ENCODE measurements around the gene RASGRF2. TPM values are rescaled to one million over a fixed set of nuclear protein-coding genes. Genes with fewer than 3 reads are reported as not detected.

The RASGRF2 gene
- total RNA-seq, 1 donor from 2014 or later: 2.9 TPM

- DNase-seq (ENCODE audit: low spot score): no peak
Observed at GRCh38 chr5:81171769-81172168, 211.6 kb downstream of the RASGRF2 start.

- DNase-seq (ENCODE audit: low spot score): peak; percentile 40
Observed at GRCh38 chr5:81172710-81173109, 212.5 kb downstream of the RASGRF2 start.

GRCh38 chr5:81177061-81177460, 216.9 kb downstream of the RASGRF2 start:
- DNase-seq (ENCODE audit: low spot score): no peak

- DNase-seq (ENCODE audit: low spot score): no peak
Observed at GRCh38 chr5:81179959-81180358, 219.8 kb downstream of the RASGRF2 start.

DNA sequence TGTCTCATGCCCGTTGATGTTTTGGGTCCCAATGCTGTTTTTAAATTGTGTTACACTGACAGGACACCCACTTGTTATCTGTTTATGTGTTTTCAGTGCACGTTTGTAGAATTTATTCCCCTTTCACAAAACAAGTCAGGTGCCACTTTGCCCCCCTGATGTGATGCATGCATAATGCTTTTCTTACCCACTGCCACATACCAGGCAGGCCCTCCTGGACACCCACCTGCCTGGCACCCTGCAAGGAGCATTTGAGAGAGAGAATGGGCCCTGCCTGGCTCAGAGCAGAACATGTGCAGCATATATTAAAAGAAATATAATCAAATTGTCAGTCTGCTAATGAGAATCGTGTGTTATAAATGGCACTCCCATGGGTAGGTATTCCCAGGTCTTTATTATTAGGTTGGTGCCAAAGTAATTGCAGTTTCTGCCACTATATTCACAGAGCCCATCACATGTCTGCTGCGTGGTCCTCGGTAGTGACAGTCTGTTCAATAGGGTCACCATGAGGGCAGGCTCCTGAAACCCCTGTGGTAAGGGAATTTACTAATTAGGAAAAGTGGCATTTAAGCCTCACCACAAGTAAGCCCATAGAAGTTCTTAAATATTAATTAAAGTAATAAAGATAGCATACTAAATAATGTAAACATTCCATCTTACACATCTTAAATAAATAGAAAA, 220.8 kb downstream of the RASGRF2 start:
- no peak for DNase-seq (ENCODE audit: low spot score)

GRCh38 chr5:81181576-81182316, 221.6 kb downstream of the RASGRF2 start:
- DNase-seq (ENCODE audit: low spot score): no peak

DNA sequence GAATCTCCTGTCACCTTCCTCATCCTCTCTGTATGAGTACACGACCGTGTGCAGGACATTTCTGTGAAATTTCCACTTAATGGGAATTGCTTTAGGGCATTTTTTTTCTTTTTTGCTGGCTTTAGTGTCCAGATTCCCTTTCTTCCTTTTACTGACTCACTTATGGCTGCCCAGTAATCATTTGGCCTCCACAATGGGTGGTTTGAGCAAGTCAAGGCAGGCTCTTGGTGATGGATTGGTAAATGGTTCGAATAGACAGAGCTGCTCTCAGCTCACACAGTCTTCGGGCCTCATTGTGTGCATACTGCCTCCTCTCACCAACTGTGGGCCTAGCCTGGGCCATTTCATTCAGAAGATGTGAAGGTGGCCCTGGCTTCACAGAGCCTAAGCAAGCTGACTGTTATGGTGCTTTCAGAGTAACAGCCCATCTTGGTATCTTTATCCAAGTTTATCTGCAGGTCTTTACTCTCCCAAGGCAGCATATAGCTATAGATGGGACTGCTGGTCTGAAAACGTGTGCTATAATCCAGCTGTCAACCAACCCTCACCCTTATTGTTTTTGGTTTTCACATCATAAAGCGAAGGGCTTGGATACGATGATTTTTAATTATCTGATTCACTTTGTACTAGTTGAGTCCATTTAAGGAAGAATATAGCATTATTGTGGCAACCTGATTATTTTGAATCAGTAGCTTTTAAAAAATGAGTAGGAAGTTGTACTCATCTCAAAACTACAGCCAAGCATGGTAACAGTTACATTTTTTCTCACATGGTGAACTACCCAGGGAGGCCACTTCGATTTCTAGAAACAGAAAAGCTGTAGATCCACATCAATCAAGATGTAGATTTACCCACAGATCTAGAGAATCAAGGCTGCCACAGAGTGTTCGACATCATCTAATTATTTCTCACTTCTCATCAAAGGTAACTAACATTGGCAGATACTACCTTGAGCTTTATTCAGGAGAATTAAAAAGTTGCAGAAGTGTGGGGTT, 222.5 kb downstream of the RASGRF2 start:
- DNase-seq (ENCODE audit: low spot score): no peak

GRCh38 chr5:81183811-81184748, 223.9 kb downstream of the RASGRF2 start:
- DNase-seq (ENCODE audit: low spot score): peak; percentile 39

- no peak for DNase-seq (ENCODE audit: low spot score)
Observed at GRCh38 chr5:81184749-81185110, 224.6 kb downstream of the RASGRF2 start.

- DNase-seq (ENCODE audit: low spot score): no peak
Observed at GRCh38 chr5:81187885-81188284, 227.7 kb downstream of the RASGRF2 start.

DNA sequence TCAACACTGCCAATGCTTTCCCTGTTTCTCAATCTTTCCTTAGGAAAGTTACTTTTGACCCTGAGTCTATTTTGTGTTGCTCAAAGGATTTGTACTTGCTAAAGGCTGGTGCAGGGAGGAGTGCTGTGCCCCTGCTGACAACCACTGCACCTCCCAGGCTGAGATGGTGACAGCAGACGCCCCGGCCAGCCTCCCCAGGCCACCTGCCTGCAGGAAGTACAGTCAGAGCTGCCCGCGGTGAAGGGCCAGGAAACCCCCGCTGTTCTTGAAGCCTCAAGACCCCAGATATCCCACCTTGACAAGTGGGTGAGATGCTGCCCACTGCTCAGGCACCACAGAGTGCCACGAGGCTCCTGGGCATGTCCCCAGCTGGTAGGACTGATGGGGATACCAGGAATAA, 228.8 kb downstream of the RASGRF2 start:
- no peak for DNase-seq (ENCODE audit: low spot score)

GRCh38 chr5:81189875-81190498, 229.8 kb downstream of the RASGRF2 start:
- DNase-seq (ENCODE audit: low spot score): peak; percentile 13

DNA sequence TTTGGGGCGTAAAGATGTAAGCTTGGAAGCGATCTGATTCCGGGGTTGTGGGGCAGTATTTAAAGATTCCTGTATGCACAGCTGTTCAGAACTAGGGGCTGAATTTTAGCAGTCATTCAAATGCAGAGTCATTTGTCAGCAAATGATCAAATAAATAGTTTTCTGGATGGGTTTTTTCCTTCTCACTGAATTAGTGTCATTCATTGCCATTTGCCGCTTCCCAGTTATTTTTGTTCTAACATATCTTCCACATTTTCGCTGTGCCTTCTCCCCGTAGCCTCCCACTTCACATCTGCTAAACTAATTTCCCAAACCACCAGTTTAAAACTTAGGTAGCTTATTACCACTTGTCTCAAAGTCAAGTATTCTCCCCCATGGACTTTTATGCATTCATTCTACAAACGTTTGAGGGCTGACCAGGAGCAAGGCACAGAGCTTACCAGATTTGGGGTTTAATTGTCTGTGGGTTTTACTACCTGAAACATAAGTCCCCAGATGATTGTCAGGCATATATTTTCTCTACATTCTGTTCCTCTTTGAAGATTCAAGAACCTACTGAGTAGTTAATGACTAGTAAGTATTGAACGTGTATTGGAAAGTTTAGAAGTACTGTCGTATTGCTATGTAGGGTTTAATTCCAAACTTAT, 231.7 kb downstream of the RASGRF2 start:
- no peak for DNase-seq (ENCODE audit: low spot score)

DNA sequence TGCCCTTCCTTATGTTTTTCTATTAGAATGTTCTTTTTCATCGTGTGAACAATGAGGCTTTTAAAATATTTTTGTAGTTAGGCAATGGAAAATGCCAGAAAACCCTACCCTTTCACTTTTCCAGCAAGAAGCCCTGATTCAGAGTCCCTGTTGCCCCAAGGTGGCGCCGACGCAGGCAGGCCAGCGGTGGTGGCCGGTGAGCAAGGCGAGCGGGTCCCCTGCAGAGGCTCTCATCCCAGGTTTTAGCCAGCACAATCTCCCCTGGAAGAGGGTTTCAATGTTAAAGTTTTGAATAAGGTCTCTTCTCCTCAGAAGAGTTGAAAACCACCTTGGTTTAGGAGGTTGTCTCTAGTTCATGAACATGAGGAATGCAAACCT, 232.2 kb downstream of the RASGRF2 start:
- DNase-seq (ENCODE audit: low spot score): no peak

DNA sequence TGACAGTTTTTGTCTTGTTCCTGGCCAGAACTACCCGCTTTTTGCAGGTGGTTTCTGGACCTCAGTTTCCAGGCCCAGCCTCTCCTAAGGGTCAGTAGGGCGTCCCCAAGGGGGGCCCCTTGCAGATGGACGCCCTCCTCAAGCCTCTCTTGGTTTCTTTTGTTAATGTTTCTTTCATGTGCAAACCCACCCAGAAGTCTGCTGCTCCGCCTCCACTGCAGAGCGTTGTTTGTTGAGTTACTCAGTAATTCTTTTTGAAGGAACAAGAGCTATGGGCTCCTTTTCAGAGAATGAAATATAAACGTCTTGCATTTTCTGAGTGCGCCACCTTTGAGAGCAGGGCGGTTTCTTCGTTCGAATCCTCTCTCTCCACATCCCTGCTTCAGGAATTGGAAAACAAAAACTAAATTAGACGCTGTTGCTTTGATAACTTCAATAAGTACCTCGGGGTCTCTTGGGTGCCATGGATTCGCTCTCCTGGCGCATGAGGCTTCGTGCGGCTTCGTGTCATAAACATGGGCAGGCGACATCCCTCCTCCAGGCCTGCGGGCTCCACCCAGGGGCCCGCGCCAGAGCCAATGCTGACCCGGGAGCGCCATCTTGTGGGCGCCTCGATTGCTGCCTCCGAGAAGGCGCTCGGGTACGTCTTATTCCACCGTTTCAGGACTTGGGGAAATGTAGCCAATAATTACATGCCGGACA, 234.6 kb downstream of the RASGRF2 start:
- DNase-seq (ENCODE audit: low spot score): peak; percentile 85

DNA sequence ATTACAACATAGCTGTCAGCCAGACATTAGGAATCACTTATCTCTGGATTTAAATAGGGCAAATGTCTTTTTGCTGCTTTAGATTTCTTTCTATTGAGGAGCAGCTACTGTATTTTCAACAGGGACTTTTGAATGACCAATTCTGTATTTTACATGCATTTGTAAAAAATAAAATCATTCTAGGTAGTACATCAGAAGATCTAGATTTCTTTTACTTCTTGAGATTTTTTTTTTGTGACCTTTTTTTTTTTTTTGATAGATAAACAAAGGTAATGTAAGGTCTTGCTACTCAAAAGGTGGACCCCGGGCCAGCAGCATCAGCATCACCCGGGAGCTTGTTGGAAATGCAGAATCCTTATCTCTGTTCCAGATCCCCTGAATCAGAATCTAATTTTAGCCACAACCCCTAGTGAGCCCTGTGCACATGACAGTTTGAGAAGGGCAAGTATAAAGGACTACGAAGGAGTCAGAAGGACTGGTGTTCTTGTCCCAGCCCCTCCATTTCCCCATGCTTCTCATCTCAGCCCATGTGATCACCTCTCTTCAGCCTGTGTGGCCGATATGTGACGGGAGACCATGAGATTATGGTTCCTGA, 235.3 kb downstream of the RASGRF2 start:
- DNase-seq (ENCODE audit: low spot score): no peak

DNA sequence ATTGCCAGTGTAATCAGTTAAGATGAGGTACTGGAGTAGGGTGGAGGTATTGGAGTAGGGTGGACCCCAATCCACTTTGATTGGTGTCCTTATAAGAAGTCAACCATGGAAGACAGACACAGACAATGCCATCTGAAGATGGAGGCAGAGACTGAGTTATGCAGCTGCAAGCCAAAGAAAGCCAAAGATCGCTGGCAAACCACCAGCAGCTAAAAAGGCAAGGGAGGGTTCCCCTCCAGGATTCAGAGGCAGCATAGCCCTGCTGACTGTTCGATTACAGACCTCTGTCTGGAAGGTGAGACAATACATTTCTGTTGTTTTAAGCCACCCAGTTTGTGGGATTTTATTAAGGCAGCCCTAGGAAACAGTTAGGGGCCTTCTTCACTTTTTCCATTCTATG, 242.5 kb downstream of the RASGRF2 start:
- peak; percentile 59 for DNase-seq (ENCODE audit: low spot score)

GRCh38 chr5:81203729-81204128, 243.6 kb downstream of the RASGRF2 start:
- DNase-seq (ENCODE audit: low spot score): no peak

GRCh38 chr5:81204205-81204604, 244.0 kb downstream of the RASGRF2 start:
- peak; percentile 57 for DNase-seq (ENCODE audit: low spot score)

Measured in umbilical cord (tissue), 2 donors.